Measurements from ENCODE around the gene DAB2IP. TPM values are rescaled to one million over a fixed set of nuclear protein-coding genes. Genes with fewer than 3 reads are reported as not detected.

Gene DAB2IP
- total and polyA plus RNA-seq, 4 donors, result 2.3 to 13.1 (median 5.4) TPM

DNA sequence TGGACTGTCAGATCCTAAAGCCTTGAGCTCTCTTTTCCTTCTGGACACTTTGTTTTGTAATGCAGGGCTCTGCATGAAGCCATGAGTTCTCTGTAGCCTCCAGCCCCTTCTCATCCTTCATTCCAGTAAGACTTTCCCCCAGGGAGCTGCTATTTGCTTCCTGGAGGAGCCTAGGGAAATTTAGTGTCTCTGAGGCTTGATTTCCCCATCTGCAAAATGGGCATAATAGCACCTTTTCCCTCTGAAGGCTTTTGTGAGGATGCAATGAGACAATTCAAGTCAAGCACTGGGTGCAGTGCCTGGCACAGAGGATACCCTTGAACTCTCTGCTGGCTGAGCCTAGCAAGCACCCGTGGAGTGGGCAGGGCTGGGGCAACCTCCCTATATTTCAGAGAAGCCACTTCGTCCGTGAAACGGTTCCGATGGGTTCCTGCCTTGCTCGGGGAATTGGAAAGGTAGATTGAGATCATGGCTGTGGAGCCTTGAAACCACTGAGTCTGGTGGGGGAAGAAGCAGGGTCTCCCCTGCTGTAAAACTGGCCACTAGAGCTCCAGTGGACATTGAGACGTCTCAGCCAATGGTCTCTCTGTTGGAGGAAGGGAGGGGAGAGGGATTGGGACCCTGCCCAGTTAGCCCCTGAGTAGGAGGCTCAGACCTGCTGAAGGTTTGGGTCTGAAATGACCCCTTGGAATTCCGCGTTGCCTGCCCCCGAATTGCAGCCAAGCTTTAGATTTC is 14.3 kb upstream of the DAB2IP start:
- Histone ChIP-seq H3K27ac (ENCODE audit: low read depth in 1 of 2, low read length in 2 of 2) (no peak overlapping the region), H3K36me3 (ENCODE audit: control insufficient read depth in 4 of 4, insufficient read depth in 3 of 4, low read depth in 1 of 4, low read length in 3 of 4) (no peaks in the 10 kb centered on the region), H3K4me1 (ENCODE audit: control insufficient read depth in 4 of 4, insufficient read depth in 4 of 4, low read length in 3 of 4) (peaks cover 7 to 43% (median 29%) of the 10 kb centered on the region in 4 donors), H3K4me3 (ENCODE audit: low read depth in 1 of 3, low read length in 3 of 3) (no peak overlapping the region), H3K9me3 (ENCODE audit: control insufficient read depth in 4 of 4, low read length in 3 of 4) (no peaks in the 10 kb centered on the region), H3K9ac (ENCODE audit: low read depth in 1 of 2, low read length in 2 of 2) (no peak overlapping the region), H3K27me3 (ENCODE audit: control insufficient read depth in 4 of 4, insufficient read depth in 4 of 4, low read length in 3 of 4) (no peaks in the 10 kb centered on the region)
- DNase-seq (ENCODE audit: low spot score), result no peak
- 93% methylated on average over 10 of the region's 10 CpGs for WGBS
- no peak for TF ChIP-seq FOXA1 (IDR thresholded peaks at IDR 0.05)
- no peak for TF ChIP-seq GABPA (IDR thresholded peaks at IDR 0.05 in 1 of 2, conservative IDR thresholded peaks at IDR 0.05 in 1 of 2)
- TF ChIP-seq, protein P1, sequence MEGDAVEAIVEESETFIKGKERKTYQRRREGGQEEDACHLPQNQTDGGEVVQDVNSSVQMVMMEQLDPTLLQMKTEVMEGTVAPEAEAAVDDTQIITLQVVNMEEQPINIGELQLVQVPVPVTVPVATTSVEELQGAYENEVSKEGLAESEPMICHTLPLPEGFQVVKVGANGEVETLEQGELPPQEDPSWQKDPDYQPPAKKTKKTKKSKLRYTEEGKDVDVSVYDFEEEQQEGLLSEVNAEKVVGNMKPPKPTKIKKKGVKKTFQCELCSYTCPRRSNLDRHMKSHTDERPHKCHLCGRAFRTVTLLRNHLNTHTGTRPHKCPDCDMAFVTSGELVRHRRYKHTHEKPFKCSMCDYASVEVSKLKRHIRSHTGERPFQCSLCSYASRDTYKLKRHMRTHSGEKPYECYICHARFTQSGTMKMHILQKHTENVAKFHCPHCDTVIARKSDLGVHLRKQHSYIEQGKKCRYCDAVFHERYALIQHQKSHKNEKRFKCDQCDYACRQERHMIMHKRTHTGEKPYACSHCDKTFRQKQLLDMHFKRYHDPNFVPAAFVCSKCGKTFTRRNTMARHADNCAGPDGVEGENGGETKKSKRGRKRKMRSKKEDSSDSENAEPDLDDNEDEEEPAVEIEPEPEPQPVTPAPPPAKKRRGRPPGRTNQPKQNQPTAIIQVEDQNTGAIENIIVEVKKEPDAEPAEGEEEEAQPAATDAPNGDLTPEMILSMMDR (IDR thresholded peaks at IDR 0.05; ENCODE audit: low read depth, low read length, missing input control), result no peak

DNA sequence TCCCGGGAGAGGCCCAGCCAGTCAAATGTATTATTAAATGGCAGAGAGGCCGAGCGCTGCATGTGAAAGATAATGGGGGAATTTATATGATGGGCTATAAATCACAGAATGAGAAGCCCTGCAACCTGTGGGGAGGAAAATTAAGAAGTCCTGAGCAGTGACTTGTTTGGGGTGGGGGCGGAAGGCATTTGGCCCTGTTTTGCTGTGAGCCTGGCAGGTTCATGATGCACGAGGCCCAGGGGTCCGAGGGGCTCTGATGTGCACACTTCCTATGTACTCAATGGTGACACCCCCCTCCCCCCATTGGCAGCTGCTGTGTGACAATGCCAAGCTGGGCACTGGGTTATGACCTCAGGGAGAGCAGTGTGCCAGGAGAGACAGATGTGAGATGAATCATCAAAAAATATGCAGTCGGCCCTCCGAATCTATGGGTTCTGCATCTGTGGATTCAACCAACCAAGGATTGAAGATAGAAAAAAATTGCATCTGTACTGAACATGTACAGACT is 13.7 kb upstream of the DAB2IP start:
- Histone ChIP-seq H3K9me3 (ENCODE audit: control insufficient read depth in 4 of 4, low read length in 3 of 4) (no peaks in the 10 kb centered on the region), H3K4me3 (ENCODE audit: low read depth in 1 of 3, low read length in 3 of 3) (no peak overlapping the region), H3K27ac (ENCODE audit: low read depth in 1 of 2, low read length in 2 of 2) (no peak overlapping the region), H3K4me1 (ENCODE audit: control insufficient read depth in 4 of 4, insufficient read depth in 4 of 4, low read length in 3 of 4) (peaks cover 7 to 43% (median 29%) of the 10 kb centered on the region in 4 donors), H3K27me3 (ENCODE audit: control insufficient read depth in 4 of 4, insufficient read depth in 4 of 4, low read length in 3 of 4) (no peaks in the 10 kb centered on the region), H3K9ac (ENCODE audit: low read depth in 1 of 2, low read length in 2 of 2) (no peak overlapping the region), H3K36me3 (ENCODE audit: control insufficient read depth in 4 of 4, insufficient read depth in 3 of 4, low read depth in 1 of 4, low read length in 3 of 4) (no peaks in the 10 kb centered on the region)
- no peak for DNase-seq (ENCODE audit: low spot score)
- WGBS, result 54% methylated on average over 8 of the region's 8 CpGs
- no peak for TF ChIP-seq RAD21 (IDR thresholded peaks at IDR 0.05)
- TF ChIP-seq, protein P2, sequence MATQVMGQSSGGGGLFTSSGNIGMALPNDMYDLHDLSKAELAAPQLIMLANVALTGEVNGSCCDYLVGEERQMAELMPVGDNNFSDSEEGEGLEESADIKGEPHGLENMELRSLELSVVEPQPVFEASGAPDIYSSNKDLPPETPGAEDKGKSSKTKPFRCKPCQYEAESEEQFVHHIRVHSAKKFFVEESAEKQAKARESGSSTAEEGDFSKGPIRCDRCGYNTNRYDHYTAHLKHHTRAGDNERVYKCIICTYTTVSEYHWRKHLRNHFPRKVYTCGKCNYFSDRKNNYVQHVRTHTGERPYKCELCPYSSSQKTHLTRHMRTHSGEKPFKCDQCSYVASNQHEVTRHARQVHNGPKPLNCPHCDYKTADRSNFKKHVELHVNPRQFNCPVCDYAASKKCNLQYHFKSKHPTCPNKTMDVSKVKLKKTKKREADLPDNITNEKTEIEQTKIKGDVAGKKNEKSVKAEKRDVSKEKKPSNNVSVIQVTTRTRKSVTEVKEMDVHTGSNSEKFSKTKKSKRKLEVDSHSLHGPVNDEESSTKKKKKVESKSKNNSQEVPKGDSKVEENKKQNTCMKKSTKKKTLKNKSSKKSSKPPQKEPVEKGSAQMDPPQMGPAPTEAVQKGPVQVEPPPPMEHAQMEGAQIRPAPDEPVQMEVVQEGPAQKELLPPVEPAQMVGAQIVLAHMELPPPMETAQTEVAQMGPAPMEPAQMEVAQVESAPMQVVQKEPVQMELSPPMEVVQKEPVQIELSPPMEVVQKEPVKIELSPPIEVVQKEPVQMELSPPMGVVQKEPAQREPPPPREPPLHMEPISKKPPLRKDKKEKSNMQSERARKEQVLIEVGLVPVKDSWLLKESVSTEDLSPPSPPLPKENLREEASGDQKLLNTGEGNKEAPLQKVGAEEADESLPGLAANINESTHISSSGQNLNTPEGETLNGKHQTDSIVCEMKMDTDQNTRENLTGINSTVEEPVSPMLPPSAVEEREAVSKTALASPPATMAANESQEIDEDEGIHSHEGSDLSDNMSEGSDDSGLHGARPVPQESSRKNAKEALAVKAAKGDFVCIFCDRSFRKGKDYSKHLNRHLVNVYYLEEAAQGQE (IDR thresholded peaks at IDR 0.05), result no peak
- peak in 1 of 2 donors; percentile 50 for TF ChIP-seq JUND (IDR thresholded peaks at IDR 0.05)
- TF ChIP-seq SP1 (IDR thresholded peaks at IDR 0.05), result no peak
- no peak for TF ChIP-seq FOXA2 (IDR thresholded peaks at IDR 0.05)
- TF ChIP-seq RXRA (IDR thresholded peaks at IDR 0.05), result peak in 1 of 2 donors; percentile 21

DNA sequence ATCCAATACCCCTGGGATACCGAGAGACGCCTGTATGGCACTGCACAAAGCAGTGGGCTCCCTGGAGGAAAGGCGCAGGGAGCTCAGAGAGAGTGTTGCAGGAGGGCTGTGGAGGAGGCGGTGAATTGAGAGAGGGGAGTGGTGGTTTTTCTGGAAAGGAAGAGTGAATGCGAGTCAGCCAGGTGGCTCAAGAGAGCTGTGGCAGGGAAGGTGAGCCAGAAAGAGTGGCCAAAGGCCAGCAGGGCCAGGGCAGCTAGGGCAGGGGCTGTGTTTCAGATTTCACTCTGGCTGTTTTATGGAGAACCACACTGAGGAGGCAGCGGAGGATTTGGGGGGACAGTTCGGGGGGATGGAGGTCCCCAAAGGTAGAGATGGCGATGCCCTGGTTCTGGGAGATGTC is 13.0 kb upstream of the DAB2IP start:
- Histone ChIP-seq H3K4me3 (ENCODE audit: low read depth in 1 of 3, low read length in 3 of 3) (no peak overlapping the region), H3K4me1 (ENCODE audit: control insufficient read depth in 4 of 4, insufficient read depth in 4 of 4, low read length in 3 of 4) (peaks cover 7 to 43% (median 29%) of the 10 kb centered on the region in 4 donors), H3K27ac (ENCODE audit: low read depth in 1 of 2, low read length in 2 of 2) (no peak overlapping the region), H3K27me3 (ENCODE audit: control insufficient read depth in 4 of 4, insufficient read depth in 4 of 4, low read length in 3 of 4) (no peaks in the 10 kb centered on the region), H3K36me3 (ENCODE audit: control insufficient read depth in 4 of 4, insufficient read depth in 3 of 4, low read depth in 1 of 4, low read length in 3 of 4) (no peaks in the 10 kb centered on the region), H3K9ac (ENCODE audit: low read depth in 1 of 2, low read length in 2 of 2) (no peak overlapping the region), H3K9me3 (ENCODE audit: control insufficient read depth in 4 of 4, low read length in 3 of 4) (no peaks in the 10 kb centered on the region)
- TF ChIP-seq, protein P1 (IDR thresholded peaks at IDR 0.05; ENCODE audit: low read depth, low read length, missing input control), result no peak
- no peak for TF ChIP-seq RXRA (IDR thresholded peaks at IDR 0.05)
- TF ChIP-seq, protein P3, sequence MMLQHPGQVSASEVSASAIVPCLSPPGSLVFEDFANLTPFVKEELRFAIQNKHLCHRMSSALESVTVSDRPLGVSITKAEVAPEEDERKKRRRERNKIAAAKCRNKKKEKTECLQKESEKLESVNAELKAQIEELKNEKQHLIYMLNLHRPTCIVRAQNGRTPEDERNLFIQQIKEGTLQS (IDR thresholded peaks at IDR 0.05), result no peak
- no peak for TF ChIP-seq FOXA2 (IDR thresholded peaks at IDR 0.05)
- no peak for TF ChIP-seq FOXA1 (IDR thresholded peaks at IDR 0.05)
- 84% methylated on average over 8 of the region's 8 CpGs for WGBS
- DNase-seq (ENCODE audit: low spot score), result no peak

Measured in liver (tissue), 9 donors.